Spinal cord (tissue), 10 donors: Measurements from ENCODE around the gene EIF2D. TPM values are rescaled to one million over a fixed set of nuclear protein-coding genes. Genes with fewer than 3 reads are reported as not detected.

Experiments
- DNase-seq, 6 donors: peaks; one replicate each; pipeline versions ENCODE4 v3.0.0 to v3.0.0-alpha.2; 2013 to 2015; ENCODE audit warnings: low spot score in 6 of 6, low read depth in 4 of 6
- H3K27ac ChIP-seq: one replicate; pipeline ENCODE4 v1.5.1; 2013; ENCODE audit warnings: low read depth, low read length, control low read depth
- H3K27me3 ChIP-seq: one replicate; pipeline ENCODE4 v1.6.1; 2013; ENCODE audit warnings: low read length; ENCODE audit not compliant: control insufficient read depth, insufficient read depth
- H3K36me3 ChIP-seq: one replicate; pipeline ENCODE4 v1.6.1; 2013; ENCODE audit warnings: low read length; ENCODE audit not compliant: control insufficient read depth, insufficient read depth
- H3K4me1 ChIP-seq: one replicate; pipeline ENCODE4 v1.6.1; 2013; ENCODE audit warnings: low read length; ENCODE audit not compliant: control insufficient read depth, insufficient read depth
- H3K4me3 ChIP-seq: one replicate; pipeline ENCODE4 v1.5.1; 2013; ENCODE audit warnings: low read depth, low read length, control low read depth
- H3K9me3 ChIP-seq: one replicate; pipeline ENCODE4 v1.6.1; 2013; ENCODE audit warnings: low read length; ENCODE audit not compliant: control insufficient read depth, insufficient read depth
- WGBS: methylation state at CpG from one replicate; pipeline ENCODE4 v1.1.5; 2013; ENCODE audit warnings: missing lambda C conversion rate; ENCODE audit not compliant: insufficient coverage; 5-methylcytosine and 5-hydroxymethylcytosine counted together
- polyA plus RNA-seq, 2 donors: library from polyadenylated mRNA; unstranded; fragments of 120-200 nt; gene quantifications; one replicate each; pipeline ENCODE4 v1.2.1, GENCODE V29; 2013; ENCODE audit not compliant: insufficient read length in 2 of 2
- total RNA-seq, 2 donors: library from RNA; depleted of rRNA in 1 of 2; stranded (reverse); fragments of 120-200 nt in 1 of 2; fragments of >200 nt in 1 of 2; gene quantifications; one replicate each; pipeline versions ENCODE4 v1.2.3 to v1.2.4, GENCODE V29; 2013 to 2014
- donor health status: healthy.

EIF2D gene
- total and polyA plus RNA-seq, 4 donors: 24.6 to 58.0 (median 36.2) TPM

DNA sequence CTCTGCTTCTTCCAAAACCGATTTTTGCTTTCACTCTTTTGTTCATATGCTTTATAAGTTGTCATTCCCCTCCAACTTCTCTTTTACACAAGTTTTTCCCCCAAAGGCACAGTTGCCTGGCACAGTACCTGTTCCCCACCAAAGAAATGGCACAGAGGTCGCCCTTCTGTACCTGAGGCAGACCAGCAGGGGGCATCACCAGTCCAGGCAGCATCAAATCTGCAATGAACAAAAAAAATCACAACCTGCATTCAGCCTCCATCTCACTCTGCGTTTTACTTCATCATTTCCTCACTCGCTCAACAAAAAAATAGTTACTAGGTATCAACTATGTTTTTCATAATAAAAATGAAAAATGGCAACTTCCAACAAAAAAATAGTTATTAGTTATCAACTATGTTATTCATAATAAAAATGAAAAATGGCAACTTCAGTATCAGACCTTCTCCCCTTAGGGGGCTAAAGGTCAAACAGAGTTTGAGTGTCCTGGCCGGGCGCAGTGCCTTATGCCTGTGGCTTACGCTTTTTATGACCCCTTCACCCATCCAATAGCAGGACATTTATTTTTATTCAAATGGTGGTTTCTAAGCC, 4.1 kb downstream of the EIF2D start:
- no peaks in the 10 kb centered on the region for H3K9me3 ChIP-seq
- 83% methylated on average over 4 of the region's 7 CpGs for WGBS
- H3K27me3 ChIP-seq: no peaks in the 10 kb centered on the region
- peak in 2 of 6 donors; percentile 38 to 66 for DNase-seq
- H3K36me3 ChIP-seq: peaks cover 12% of the 10 kb centered on the region
- no peak overlapping the region for H3K27ac ChIP-seq
- no peak overlapping the region for H3K4me3 ChIP-seq
- peaks cover 12% of the 10 kb centered on the region for H3K4me1 ChIP-seq

- H3K4me3 ChIP-seq: no peak overlapping the region
- no peaks in the 10 kb centered on the region for H3K9me3 ChIP-seq
- H3K27ac ChIP-seq: no peak overlapping the region
- no CpG with 5 or more reads among the region's 3 CpGs for WGBS
- DNase-seq: peak in 2 of 6 donors; percentile 28 to 63
- H3K4me1 ChIP-seq: peaks cover 4% of the 10 kb centered on the region
- no peaks in the 10 kb centered on the region for H3K27me3 ChIP-seq
- H3K36me3 ChIP-seq: peaks cover 25% of the 10 kb centered on the region
Observed at GRCh38 chr1:206606867-206607266, 5.4 kb downstream of the EIF2D start.

GRCh38 chr1:206604861-206605260, 7.4 kb downstream of the EIF2D start:
- H3K27me3 ChIP-seq: no peaks in the 10 kb centered on the region
- H3K4me3 ChIP-seq: no peak overlapping the region
- H3K4me1 ChIP-seq: no peaks in the 10 kb centered on the region
- 88% methylated on average over 4 of the region's 5 CpGs for whole genome bisulfite sequencing
- H3K27ac ChIP-seq: no peak overlapping the region
- no peak for DNase-seq
- H3K9me3 ChIP-seq: no peaks in the 10 kb centered on the region
- peaks cover 43% of the 10 kb centered on the region for H3K36me3 ChIP-seq

DNA sequence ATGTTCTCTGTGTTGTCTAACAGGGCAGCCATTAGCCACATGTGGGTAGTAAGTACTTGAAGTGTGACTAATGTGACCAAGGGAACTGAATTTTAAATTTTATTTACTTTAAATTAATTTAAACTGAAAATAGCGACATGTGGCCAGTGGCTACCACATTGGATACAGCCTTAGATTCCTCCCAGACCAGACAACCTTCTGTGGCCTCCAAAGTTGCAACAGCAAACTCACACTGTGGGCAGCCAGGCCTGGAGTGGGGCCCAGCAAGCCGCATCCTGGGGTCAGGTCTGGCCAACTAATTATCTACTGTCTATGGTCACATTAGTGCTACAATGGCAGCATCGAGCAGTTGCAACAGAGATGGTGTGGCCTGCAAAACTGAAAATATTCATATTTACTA, 11.7 kb downstream of the EIF2D start:
- DNase-seq: no peak
- H3K36me3 ChIP-seq: peaks cover 72% of the 10 kb centered on the region
- 100% methylated on average over 1 of the region's 3 CpGs for WGBS
- H3K9me3 ChIP-seq: no peaks in the 10 kb centered on the region
- no peaks in the 10 kb centered on the region for H3K4me1 ChIP-seq
- no peak overlapping the region for H3K4me3 ChIP-seq
- H3K27me3 ChIP-seq: no peaks in the 10 kb centered on the region
- no peak overlapping the region for H3K27ac ChIP-seq

DNA sequence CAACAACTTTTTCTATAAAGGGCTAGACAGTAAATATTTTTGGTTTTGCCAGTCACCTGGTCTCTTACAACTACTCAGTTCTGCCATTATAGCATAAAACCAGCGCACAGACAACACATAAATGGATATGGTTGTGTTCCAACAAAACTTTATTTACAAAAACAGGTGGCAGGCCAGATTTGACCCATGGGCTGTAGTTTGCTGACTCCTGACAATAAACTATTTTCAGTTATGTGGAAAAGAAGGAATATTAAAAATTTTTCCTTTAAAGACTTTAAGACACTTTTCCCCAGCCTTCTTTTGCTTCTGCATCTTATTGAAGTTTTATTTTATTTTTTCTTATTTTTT, 16.0 kb downstream of the EIF2D start:
- Histone ChIP-seq H3K36me3 (peaks cover 69% of the 10 kb centered on the region), H3K27me3 (no peaks in the 10 kb centered on the region), H3K4me3 (no peak overlapping the region), H3K4me1 (no peaks in the 10 kb centered on the region), H3K27ac (no peak overlapping the region), H3K9me3 (no peaks in the 10 kb centered on the region)
- no peak for DNase-seq
- no CpG with 5 or more reads among the region's 1 CpG for WGBS

- Histone ChIP-seq H3K4me3 (no peak overlapping the region), H3K9me3 (no peaks in the 10 kb centered on the region), H3K27ac (no peak overlapping the region), H3K36me3 (peaks cover 64% of the 10 kb centered on the region), H3K27me3 (no peaks in the 10 kb centered on the region), H3K4me1 (no peaks in the 10 kb centered on the region)
- no peak for DNase-seq
- WGBS: 97% methylated on average over 3 of the region's 7 CpGs
Observed at GRCh38 chr1:206595581-206596318, 16.5 kb downstream of the EIF2D start.

- 98% methylated on average over 6 of the region's 7 CpGs for WGBS
- Histone ChIP-seq H3K9me3 (no peaks in the 10 kb centered on the region), H3K36me3 (peaks cover 46% of the 10 kb centered on the region), H3K27me3 (no peaks in the 10 kb centered on the region), H3K4me1 (no peaks in the 10 kb centered on the region), H3K4me3 (no peak overlapping the region), H3K27ac (no peak overlapping the region)
- no peak for DNase-seq
Observed at GRCh38 chr1:206593351-206593925, 18.8 kb downstream of the EIF2D start.

GRCh38 chr1:206591696-206592095, 20.6 kb downstream of the EIF2D start:
- Histone ChIP-seq H3K9me3 (no peaks in the 10 kb centered on the region), H3K4me3 (no peak overlapping the region), H3K4me1 (peaks cover 2% of the 10 kb centered on the region), H3K36me3 (peaks cover 45% of the 10 kb centered on the region), H3K27me3 (no peaks in the 10 kb centered on the region), H3K27ac (no peak overlapping the region)
- WGBS: 100% methylated on average over 3 of the region's 9 CpGs
- no peak for DNase-seq

DNA sequence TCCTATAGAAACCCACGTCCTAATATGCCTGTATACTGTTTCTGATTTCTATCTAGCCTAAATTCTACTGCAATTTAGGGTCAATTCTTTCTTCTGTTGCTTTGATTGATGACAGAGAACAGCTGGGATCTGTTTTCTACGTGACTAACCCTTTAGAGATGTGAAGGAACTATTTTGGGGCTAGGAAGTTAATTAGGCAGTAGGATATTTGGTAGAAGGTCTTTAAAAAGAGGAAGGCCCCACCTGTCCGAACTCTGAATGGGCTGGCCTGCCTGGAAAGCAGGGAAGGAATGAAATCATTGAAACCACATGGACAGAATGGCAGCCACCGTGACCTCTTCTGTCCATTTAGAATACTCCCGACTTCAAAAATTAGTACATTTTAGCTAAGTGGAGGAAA, 21.0 kb downstream of the EIF2D start:
- 44% methylated on average over 2 of the region's 5 CpGs for WGBS
- Histone ChIP-seq H3K4me1 (peaks cover 2% of the 10 kb centered on the region), H3K4me3 (no peak overlapping the region), H3K27me3 (no peaks in the 10 kb centered on the region), H3K27ac (no peak overlapping the region), H3K36me3 (peaks cover 46% of the 10 kb centered on the region), H3K9me3 (no peaks in the 10 kb centered on the region)
- no peak for DNase-seq
